OCI-LY3 (cell line): Measurements from ENCODE around the gene ESYT1.

Source experiments
- H2AFZ ChIP-seq: fragments of 200-600, 300-600 bp; shearing (Covaris generic); 2 replicates; pipeline ENCODE4 v1.6.0; 2014; ENCODE audit warnings: antibody characterized with exemption, low read depth, low read length
- H3K27ac ChIP-seq: fragments of 200-600, 300-600 bp; sonication (generic); 2 replicates; pipeline ENCODE4 v1.5.1; 2014; ENCODE audit warnings: mild to moderate bottlenecking, low read length, moderate library complexity, mixed read lengths
- H3K27me3 ChIP-seq: fragments of 200-600, 300-600 bp; sonication (generic); 2 replicates; pipeline ENCODE4 v1.6.1; 2014; ENCODE audit warnings: low read depth, low read length, mixed read lengths
- H3K36me3 ChIP-seq: fragments of 200-600, 300-600 bp; sonication (generic); replicated peaks from 2 replicates; pipeline ENCODE3; 2014; ENCODE audit warnings: low read depth, low read length, mixed read lengths
- H3K4me1 ChIP-seq: fragments of 300-600, 200-600 bp; sonication (generic); 2 replicates; pipeline ENCODE4 v1.6.1; 2014; ENCODE audit warnings: low read length, mixed read lengths
- H3K4me2 ChIP-seq: fragments of 200-600, 300-600 bp; sonication (generic); 2 replicates; pipeline ENCODE4 v1.6.1; 2014; ENCODE audit warnings: low read length, mixed read lengths
- H3K4me3 ChIP-seq: fragments of 300-600, 200-600 bp; sonication (generic); 2 replicates; pipeline ENCODE4 v1.5.1; 2014; ENCODE audit warnings: antibody characterized with exemption, mild to moderate bottlenecking, low read length, moderate library complexity
- H3K79me2 ChIP-seq: fragments of 300-600, 200-600 bp; shearing (Covaris generic); 2 replicates; pipeline ENCODE4 v1.6.1; 2014; ENCODE audit warnings: mild to moderate bottlenecking, low read length, mixed read lengths
- H3K9ac ChIP-seq: fragments of 300-600, 200-600 bp; shearing (Covaris generic); 2 replicates; pipeline ENCODE4 v1.6.0; 2014; ENCODE audit warnings: mild to moderate bottlenecking, low read length, moderate library complexity
- H3K9me3 ChIP-seq: fragments of 200-600, 300-600 bp; shearing (Covaris generic); 2 replicates; pipeline ENCODE4 v1.6.1; 2014; ENCODE audit warnings: low read length, mixed read lengths; ENCODE audit not compliant: insufficient read depth
- H4K20me1 ChIP-seq: fragments of 200-600, 300-600 bp; sonication (generic); 2 replicates; pipeline ENCODE4 v1.6.1; 2016; ENCODE audit warnings: low read length, mixed read lengths; ENCODE audit not compliant: insufficient read depth
- EZH2phosphoT487 ChIP-seq: fragments of 200-600 bp; shearing (Covaris generic); IDR thresholded peaks from 2 replicates; pipeline ENCODE4 v1.6.1; 2018; ENCODE audit warnings: antibody characterized with exemption, mixed run types, low read depth
- TF ChIP-seq, protein P1 (sequence below): fragments of 200-600, 300-600 bp; sonication (generic); IDR thresholded peaks from 2 replicates; pipeline ENCODE4 v1.5.1; 2014; ENCODE audit warnings: antibody characterized with exemption, low read length, low read depth

Gene ESYT1

DNA sequence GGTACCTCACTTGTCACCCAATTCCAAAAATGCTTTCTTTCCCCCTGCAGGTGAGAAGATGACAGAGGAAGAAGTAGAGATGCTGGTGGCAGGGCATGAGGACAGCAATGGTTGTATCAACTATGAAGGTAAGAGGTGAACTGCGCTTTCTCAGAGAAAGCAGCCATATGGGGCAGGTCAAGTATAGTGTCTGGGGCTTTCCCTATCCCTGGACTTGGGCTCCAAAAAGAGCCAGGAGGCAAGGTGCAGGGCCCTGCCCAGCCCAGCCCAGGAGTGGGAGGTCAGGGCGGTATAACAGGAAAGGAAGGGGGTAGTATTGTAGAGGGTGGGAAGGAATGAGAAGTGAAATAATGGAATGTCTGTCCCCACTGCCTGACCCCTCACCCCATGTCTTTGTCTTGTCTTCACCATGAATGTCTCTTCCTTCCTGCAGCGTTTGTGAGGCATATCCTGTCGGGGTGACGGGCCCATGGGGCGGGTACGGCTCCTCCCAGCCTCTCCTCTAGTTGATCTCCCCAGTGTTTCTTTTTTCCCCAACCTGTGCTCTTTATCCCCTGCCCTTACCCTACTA is 32.2 kb downstream of the ESYT1 start:
- Histone ChIP-seq H3K9me3 (no peaks in the 10 kb centered on the region), H3K36me3 (peaks cover 62% of the 10 kb centered on the region), H3K4me2 (peak overlapping the region; percentile 91), H3K27ac (no peak overlapping the region), H3K4me3 (peak overlapping the region; percentile 90), H3K9ac (no peak overlapping the region), H3K4me1 (peaks cover 21% of the 10 kb centered on the region), H4K20me1 (peaks cover 24% of the 10 kb centered on the region), H3K27me3 (no peaks in the 10 kb centered on the region), H3K79me2 (peaks cover 29% of the 10 kb centered on the region), H2AFZ (no peak overlapping the region)
- no peak for TF ChIP-seq EZH2phosphoT487
- TF ChIP-seq, protein P1, sequence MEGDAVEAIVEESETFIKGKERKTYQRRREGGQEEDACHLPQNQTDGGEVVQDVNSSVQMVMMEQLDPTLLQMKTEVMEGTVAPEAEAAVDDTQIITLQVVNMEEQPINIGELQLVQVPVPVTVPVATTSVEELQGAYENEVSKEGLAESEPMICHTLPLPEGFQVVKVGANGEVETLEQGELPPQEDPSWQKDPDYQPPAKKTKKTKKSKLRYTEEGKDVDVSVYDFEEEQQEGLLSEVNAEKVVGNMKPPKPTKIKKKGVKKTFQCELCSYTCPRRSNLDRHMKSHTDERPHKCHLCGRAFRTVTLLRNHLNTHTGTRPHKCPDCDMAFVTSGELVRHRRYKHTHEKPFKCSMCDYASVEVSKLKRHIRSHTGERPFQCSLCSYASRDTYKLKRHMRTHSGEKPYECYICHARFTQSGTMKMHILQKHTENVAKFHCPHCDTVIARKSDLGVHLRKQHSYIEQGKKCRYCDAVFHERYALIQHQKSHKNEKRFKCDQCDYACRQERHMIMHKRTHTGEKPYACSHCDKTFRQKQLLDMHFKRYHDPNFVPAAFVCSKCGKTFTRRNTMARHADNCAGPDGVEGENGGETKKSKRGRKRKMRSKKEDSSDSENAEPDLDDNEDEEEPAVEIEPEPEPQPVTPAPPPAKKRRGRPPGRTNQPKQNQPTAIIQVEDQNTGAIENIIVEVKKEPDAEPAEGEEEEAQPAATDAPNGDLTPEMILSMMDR, result no peak

DNA sequence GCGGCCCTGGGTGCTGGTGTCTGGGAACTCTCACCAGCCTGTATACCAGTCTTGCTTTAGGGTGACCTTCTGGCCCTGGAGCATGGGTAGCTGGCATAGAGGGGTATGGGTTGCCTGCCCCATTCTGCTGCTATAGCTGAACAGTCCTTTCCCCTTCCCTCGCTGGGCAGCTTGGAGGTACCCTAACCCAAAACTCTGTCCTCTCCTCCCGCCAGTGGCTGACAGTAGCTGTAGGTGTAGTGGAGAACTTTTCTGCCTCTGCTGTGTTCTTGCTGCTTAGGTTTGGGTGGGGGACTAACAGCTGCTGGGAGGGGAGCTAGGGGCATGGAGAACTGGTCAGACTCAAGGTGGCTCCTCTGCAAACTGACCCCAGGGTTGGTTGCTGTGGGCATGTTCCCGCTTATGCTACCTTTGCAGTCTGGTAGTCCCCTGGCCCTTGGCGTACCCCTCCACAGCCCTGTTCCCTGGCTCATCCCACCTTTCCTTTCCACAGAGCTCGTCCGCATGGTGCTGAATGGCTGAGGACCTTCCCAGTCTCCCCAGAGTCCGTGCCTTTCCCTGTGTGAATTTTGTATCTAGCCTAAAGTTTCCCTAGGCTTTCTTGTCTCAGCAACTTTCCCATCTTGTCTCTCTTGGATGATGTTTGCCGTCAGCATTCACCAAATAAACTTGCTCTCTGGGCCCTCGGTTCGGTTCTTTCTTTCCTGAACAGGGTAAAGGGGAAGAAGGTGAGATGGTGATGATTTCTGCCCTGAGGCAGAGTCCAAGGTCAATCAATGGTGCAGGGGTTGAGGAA is 33.0 kb downstream of the ESYT1 start:
- Histone ChIP-seq H2AFZ (no peak overlapping the region), H3K27ac (no peak overlapping the region), H3K79me2 (peaks cover 29% of the 10 kb centered on the region), H3K36me3 (peaks cover 68% of the 10 kb centered on the region), H3K4me2 (peak overlapping the region; percentile 91; the same call in 1 of the 2 replicates), H3K9ac (no peak overlapping the region), H3K27me3 (no peaks in the 10 kb centered on the region), H3K9me3 (no peaks in the 10 kb centered on the region), H3K4me1 (peaks cover 21% of the 10 kb centered on the region), H3K4me3 (no peak overlapping the region), H4K20me1 (peaks cover 24% of the 10 kb centered on the region)
- TF ChIP-seq, protein P1, result no peak
- no peak for TF ChIP-seq EZH2phosphoT487

DNA sequence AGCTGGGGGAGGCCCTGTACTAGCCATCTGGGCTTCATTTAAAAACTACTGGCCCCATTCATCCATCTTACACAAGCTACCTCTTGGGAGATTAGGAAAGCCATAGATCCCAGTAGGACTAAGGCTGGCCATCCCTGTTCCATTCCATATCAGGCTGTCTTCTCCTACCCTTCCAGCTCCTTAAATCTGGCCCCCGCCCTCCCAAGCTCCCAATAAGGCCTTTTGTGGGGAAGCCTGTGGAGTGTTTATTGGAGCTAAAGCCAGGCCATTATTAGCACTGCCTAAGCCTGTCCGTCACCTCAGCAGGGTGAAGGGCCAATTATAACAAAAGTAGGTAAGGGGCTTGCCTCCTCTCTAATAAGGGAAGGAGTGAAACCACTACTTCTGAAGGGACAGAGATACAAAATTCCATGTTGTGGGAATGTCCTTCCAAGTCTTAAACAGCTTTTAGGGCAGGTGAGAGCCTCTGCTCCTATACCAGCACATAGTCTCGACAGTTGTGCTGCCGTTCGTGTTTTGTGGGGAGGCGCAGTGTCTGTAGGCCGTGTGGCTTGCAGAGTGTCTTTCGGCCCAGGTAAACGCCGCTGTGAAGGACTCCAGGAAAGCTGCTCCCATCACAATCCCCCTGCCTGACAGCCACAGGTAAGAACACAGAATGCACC is 33.8 kb downstream of the ESYT1 start:
- Histone ChIP-seq H3K9ac (no peak overlapping the region), H3K27ac (no peak overlapping the region), H4K20me1 (peaks cover 24% of the 10 kb centered on the region), H3K4me2 (no peak overlapping the region), H3K79me2 (peaks cover 29% of the 10 kb centered on the region), H2AFZ (no peak overlapping the region), H3K4me3 (no peak overlapping the region), H3K4me1 (peaks cover 21% of the 10 kb centered on the region), H3K27me3 (no peaks in the 10 kb centered on the region), H3K36me3 (peaks cover 68% of the 10 kb centered on the region), H3K9me3 (no peaks in the 10 kb centered on the region)
- TF ChIP-seq EZH2phosphoT487, result no peak
- TF ChIP-seq, protein P1, result no peak
